ENCODE measurements around the gene IVD.

- TF ChIP-seq POLR2A (IDR thresholded peaks at IDR 0.05) = no peak
- no peak for TF ChIP-seq CTCF (IDR thresholded peaks at IDR 0.05 in 8 of 11, conservative IDR thresholded peaks at IDR 0.05 in 3 of 11)
- TF ChIP-seq POLR2AphosphoS5 (IDR thresholded peaks at IDR 0.05) = no peak
Observed at GRCh38 chr15:40377606-40378005, 28.0 kb upstream of the IVD start.

Data from spleen (tissue), 7 donors.